CMK (cell line): ENCODE results near the gene NLGN2.

Source experiments
- DNase-seq: peaks from one replicate; pipeline ENCODE4 v3.0.0-alpha.2; 2010; ENCODE audit warnings: low read depth

NLGN2 gene

GRCh38 chr17:7414837-7415236, 7.2 kb downstream of the NLGN2 start:
- no peak for DNase-seq

DNA sequence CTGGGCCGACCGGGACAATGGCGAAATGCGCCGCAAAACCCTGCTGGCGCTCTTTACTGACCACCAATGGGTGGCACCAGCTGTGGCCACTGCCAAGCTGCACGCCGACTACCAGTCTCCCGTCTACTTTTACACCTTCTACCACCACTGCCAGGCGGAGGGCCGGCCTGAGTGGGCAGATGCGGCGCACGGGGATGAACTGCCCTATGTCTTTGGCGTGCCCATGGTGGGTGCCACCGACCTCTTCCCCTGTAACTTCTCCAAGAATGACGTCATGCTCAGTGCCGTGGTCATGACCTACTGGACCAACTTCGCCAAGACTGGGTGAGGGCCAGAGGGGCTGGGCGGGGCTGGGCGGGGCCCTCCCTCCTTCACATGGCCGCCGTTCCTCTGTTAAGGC, 8.1 kb downstream of the NLGN2 start:
- no peak for DNase-seq

DNA sequence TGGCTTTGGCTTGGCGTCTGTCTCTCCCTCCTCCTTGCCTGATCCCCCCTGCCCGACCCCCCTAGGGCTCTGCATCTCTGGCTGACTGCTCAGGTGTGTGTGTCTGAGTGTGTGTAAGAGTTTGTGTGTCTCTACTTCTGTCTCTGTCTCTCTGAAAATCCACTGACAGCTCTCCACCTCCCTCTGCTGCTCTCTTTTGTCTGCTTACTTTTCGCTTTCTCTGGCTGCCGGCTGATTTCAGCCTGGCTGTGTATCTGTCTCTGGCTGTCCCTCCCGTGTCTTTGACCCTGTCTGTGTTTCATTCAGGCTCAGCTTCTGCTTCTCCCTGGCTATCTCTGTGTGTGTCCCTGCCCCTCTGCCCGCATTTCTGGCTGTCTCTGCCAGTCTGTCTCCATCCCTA, 8.7 kb downstream of the NLGN2 start:
- DNase-seq: no peak

DNA sequence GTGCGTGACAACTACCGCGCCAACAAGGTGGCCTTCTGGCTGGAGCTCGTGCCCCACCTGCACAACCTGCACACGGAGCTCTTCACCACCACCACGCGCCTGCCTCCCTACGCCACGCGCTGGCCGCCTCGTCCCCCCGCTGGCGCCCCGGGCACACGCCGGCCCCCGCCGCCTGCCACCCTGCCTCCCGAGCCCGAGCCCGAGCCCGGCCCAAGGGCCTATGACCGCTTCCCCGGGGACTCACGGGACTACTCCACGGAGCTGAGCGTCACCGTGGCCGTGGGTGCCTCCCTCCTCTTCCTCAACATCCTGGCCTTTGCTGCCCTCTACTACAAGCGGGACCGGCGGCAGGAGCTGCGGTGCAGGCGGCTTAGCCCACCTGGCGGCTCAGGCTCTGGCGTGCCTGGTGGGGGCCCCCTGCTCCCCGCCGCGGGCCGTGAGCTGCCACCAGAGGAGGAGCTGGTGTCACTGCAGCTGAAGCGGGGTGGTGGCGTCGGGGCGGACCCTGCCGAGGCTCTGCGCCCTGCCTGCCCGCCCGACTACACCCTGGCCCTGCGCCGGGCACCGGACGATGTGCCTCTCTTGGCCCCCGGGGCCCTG, 9.5 kb downstream of the NLGN2 start:
- DNase-seq: no peak

- no peak for DNase-seq
Observed at GRCh38 chr17:7418472-7419152, 11.0 kb downstream of the NLGN2 start.

DNA sequence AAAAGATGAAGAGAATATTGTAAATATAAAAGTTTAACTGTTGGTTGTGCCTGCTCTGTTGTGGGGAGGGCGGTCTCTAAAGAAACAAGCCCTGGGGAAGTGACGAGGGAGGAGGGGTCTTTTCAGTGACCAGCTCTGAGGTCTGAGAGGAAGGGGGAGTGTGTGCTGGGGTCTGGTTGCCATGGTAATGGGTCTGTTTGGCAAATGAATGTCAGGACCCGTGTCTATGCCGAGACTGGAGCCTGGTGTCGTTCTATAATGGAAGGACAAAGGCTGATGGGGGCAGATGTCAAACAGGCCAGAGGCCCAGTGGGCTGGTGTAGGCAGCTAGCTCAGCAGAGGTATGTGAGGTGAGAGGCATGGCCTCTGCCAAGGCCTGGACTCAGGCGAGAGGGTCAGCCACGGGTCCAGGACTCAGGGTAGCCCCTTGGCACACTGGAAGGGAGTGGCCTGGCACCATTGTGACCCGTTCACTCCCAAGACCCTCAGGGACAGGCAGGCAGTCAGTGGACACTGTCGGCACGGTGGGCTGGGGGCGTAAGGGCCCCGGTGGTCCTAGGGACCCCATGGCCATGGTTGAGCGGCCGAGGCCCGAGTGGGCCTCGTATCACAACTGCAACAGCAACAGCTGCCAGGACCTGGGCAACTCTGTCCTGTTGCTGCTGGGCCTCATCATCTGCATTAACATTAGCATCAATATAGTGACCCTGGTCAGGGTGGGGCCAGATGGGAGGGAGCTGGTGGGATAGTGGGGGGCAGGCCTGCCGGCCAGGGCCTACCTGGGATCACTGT, 12.4 kb downstream of the NLGN2 start, which contains the start of gene SPEM1:
Gene SPEM1, plus strand, starts transcription at position 506 of the 792 bp plus-strand sequence. Its CDS starts 61 bp downstream, at position 567.
- no peak for DNase-seq

GRCh38 chr17:7421186-7421585, 13.5 kb downstream of the NLGN2 start:
- no peak for DNase-seq

DNA sequence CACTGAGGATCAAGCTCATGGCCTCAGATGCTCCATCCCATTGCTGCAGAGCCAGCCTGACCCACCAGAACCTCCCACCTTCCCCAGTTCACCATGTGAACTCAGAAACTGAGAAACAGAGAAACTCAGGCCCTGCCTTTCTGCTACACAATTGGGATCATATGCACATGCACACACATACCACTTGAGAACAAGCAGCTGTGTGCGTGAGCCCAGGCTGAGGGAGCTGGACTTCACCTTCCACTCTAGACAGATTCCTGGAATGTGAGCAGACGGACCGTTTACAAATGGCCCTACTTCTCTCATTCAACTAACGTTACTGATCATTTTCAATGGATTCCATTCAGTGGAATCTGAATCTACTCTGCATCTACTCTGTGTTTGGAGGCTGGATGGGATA, 16.0 kb downstream of the NLGN2 start:
- no peak for DNase-seq

DNA sequence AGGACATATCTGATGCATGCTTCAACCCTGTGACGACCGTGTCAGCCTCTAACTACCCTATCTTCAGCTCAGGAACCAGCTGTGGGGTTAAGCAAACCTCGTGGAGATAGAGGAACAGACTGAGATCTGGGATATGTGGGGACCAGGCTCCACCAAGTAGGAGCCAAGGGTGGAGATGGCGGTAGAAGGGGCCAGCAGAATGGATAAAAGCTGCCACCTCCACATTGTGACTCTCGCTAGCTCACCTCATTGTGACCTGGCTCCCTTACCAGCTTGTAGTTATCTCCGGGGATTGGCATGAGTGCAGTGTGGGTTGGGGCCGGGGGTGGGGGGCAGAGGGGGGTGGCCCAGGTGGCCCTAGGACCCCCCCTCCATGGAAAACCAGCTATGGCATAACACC, 17.7 kb downstream of the NLGN2 start, which contains the start of gene SPEM2:
Gene SPEM2, plus strand, starts transcription at position 301 of the 400 bp plus-strand sequence. Its CDS starts 73 bp downstream, at position 374.
- DNase-seq: no peak

DNA sequence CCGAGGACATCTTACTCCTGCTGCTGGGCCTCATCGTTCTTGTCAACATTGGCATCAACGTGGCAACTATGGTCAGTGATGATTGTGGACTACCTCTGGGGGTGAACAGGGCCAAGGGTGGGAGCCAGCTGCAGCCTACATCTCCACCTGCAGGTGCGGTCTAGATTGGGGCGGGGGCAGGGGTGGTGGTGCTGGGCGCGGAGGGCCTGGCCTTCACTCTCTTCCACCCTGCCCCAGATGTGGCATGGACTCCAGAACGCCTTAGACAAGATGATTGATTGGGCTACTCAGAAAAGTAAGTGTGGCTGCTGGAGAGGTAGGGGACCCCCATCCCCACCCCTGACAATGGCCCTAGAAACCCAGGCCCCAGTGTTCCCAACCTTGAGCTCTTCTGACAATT, 18.1 kb downstream of the NLGN2 start:
- no peak for DNase-seq

GRCh38 chr17:7426203-7426863, 18.7 kb downstream of the NLGN2 start:
- DNase-seq: no peak

- DNase-seq: no peak
Observed at GRCh38 chr17:7426896-7427489, 19.3 kb downstream of the NLGN2 start.

DNA sequence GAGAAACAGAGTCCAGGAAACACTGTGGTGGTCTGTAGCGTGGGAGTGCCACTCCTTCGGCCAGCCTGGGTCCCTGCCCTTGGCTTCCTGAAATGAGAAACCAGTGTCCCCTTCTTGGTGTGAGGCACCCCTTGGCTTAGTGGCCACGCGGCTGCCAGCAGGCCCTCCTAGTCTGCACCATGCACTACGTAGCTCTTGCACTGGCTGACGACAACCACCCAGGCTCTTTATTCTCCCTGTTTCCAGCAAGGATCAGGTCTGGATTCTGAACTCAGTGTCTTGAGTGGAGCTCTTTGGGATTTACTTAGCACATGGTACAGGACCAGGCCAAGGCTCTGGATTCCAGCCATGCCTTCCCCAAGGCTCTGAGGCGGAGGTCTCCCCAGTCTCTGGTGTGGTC, 19.9 kb downstream of the NLGN2 start:
- DNase-seq: no peak

DNA sequence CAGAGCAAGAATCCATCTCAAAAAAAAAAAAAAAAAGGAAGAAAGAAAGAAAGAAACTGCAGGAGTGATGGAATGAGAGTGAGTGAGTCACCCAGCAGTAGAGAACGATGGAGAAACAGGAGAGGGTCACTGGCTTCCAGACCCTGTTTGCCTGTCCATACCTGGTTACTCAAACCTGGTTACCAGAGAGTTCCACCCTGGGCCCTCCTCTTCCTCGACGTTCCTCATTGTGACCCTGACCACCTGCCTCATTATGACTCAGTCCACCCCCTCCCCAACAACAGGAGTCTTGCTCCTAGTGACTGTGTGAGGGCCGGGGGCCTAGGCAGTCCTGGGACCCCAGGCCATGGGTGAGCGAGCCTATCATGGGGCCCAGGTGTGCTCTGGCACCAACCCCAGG, 20.9 kb downstream of the NLGN2 start, which contains the start of gene SPEM3:
Gene SPEM3, plus strand, starts transcription at position 301 of the 400 bp plus-strand sequence. Its CDS starts 46 bp downstream, at position 347.
- DNase-seq: no peak

- no peak for DNase-seq
Observed at GRCh38 chr17:7429722-7430121, 22.1 kb downstream of the NLGN2 start.

GRCh38 chr17:7431231-7431630, 23.6 kb downstream of the NLGN2 start:
- no peak for DNase-seq

GRCh38 chr17:7432296-7432695, 24.7 kb downstream of the NLGN2 start:
- no peak for DNase-seq

GRCh38 chr17:7435676-7436555, 28.3 kb downstream of the NLGN2 start:
- DNase-seq: no peak

DNA sequence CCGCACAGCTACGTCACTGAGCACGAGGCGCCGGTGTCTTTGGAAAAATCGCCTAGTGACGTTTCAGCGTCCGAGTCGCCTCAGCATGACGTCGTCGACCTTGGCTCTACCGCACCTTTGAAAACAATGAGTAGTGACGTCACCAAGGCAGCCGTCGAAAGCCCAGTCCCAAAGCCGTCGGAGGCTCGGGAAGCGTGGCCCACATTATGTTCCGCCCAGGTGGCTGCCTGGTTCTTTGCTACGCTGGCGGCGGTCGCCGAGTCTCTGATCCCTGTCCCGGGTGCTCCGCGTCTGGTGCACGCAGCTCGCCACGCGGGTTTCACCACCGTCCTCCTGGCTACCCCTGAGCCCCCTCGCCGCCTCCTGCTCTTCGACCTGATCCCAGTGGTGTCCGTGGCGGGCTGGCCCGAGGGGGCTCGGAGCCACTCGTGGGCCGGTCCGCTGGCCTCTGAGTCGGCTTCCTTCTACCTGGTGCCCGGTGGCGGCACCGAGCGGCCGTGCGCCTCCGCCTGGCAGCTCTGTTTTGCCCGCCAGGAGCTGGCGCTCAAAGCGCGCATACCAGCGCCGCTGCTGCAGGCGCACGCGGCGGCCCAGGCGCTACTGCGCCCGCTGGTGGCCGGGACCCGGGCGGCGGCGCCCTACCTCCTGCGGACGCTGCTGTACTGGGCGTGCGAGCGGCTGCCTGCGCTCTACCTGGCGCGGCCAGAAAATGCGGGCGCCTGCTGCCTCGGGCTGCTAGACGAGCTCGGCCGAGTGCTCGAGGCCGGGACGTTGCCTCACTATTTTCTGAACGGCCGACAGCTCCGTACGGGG, 29.1 kb downstream of the NLGN2 start:
- DNase-seq: no peak

DNA sequence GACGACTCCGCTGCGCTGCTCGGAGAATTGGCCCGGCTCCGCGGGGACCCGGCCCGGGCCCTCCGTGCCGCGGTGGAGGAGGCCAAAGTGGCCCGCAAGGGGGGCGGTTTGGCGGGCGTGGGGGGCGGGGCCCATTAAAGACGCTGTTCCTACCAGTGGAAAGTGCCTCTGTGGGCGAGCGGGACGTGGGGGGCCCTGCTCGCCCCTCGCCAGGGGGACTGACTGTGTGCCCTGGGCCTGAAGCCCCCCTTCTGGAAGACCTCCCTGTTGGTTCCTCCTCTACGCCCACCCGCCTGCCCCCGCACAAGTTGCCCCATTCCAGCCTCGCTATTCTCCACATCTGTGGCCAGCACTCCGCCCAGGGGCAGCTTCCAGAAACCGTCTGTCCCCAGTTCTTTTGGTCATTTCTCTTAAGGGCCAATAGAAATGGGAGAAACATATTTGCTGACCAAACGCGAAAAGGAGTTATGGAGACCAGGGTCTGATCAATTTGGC, 29.8 kb downstream of the NLGN2 start:
- no peak for DNase-seq
